Gastrocnemius medialis (tissue), 4 donors: ENCODE measurements around the gene ENTREP1.

Source experiments
- POLR2A ChIP-seq, 2 donors: fragments of 450-650 bp; IDR thresholded peaks; one replicate each; pipeline ENCODE4 v1.6.1; 2017; ENCODE audit warnings: antibody characterized with exemption in 2 of 2, mild to moderate bottlenecking in 2 of 2, moderate library complexity in 2 of 2
- TF ChIP-seq, protein P1 (sequence below), 5 experiments: fragments of 450-650 bp in 3 of 5; fragments of 200-600 bp in 2 of 5; sonication (generic) in 2 of 5; IDR thresholded peaks in 4 of 5; conservative IDR thresholded peaks in 1 of 5; 1 replicate in 4 of 5; 2 replicates in 1 of 5; pipeline ENCODE4 v1.5.1; 2016 to 2019; ENCODE audit warnings: antibody characterized with exemption in 5 of 5, mild to moderate bottlenecking in 3 of 5, moderate library complexity in 3 of 5

DNA sequence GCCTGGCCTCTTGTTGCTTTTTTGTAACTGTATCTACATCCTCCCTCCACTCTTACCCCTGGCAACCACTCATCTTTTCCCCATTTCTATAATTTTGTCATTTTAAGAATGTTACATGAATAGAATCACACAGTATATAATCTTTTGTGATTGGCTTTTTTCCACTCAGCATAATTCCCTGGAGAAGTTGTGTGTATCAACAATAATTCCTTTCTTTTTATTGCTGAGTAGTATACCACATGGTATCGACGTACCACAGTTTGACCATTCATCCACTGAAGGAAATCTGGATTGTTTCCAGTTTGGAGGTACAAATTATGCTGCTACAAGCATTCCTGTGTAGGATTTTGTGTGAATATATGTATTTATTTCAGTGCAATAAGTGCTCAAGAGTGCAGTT, 21.7 kb upstream of the ENTREP1 start:
- TF ChIP-seq POLR2A (IDR thresholded peaks at IDR 0.05) = no peak
- TF ChIP-seq, protein P1, sequence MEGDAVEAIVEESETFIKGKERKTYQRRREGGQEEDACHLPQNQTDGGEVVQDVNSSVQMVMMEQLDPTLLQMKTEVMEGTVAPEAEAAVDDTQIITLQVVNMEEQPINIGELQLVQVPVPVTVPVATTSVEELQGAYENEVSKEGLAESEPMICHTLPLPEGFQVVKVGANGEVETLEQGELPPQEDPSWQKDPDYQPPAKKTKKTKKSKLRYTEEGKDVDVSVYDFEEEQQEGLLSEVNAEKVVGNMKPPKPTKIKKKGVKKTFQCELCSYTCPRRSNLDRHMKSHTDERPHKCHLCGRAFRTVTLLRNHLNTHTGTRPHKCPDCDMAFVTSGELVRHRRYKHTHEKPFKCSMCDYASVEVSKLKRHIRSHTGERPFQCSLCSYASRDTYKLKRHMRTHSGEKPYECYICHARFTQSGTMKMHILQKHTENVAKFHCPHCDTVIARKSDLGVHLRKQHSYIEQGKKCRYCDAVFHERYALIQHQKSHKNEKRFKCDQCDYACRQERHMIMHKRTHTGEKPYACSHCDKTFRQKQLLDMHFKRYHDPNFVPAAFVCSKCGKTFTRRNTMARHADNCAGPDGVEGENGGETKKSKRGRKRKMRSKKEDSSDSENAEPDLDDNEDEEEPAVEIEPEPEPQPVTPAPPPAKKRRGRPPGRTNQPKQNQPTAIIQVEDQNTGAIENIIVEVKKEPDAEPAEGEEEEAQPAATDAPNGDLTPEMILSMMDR (IDR thresholded peaks at IDR 0.05 in 4 of 5, conservative IDR thresholded peaks at IDR 0.05 in 1 of 5) = no peak
